HepG2 (cell line): ENCODE data around the gene HMBS. TPM values are rescaled to one million over a fixed set of nuclear protein-coding genes. Genes with fewer than 3 reads are reported as not detected.

Experiments used
- MNT ChIP-seq: fragments of 450-650 bp; IDR thresholded peaks from 2 replicates; pipeline ENCODE4 v1.6.1; 2016
- MTA1 ChIP-seq: sonication (generic); formaldehyde crosslinking; IDR thresholded peaks from 2 replicates; pipeline ENCODE4 v1.4.0; 2020; ENCODE audit warnings: missing genetic modification reagents, mild to moderate bottlenecking, borderline replicate concordance
- NR2C2 ChIP-seq: sonication (generic); formaldehyde crosslinking; IDR thresholded peaks from 2 replicates; pipeline ENCODE4 v1.4.0; 2020; ENCODE audit warnings: missing genetic modification reagents, mild to moderate bottlenecking, moderate library complexity, borderline replicate concordance
- POLR2AphosphoS5 ChIP-seq: IDR thresholded peaks from 2 replicates; pipeline ENCODE4 v1.6.1; 2012; ENCODE audit warnings: low read depth, low read length
- ZFP36L2 ChIP-seq: sonication (generic); formaldehyde crosslinking; IDR thresholded peaks from 2 replicates; pipeline ENCODE4 v1.4.0; 2020; ENCODE audit warnings: missing genetic modification reagents
- ZMAT3 ChIP-seq: sonication (generic); formaldehyde crosslinking; conservative IDR thresholded peaks from 2 replicates; pipeline ENCODE4 v1.7.0; 2021; ENCODE audit warnings: missing genetic modification reagents
- ZNF652 ChIP-seq: IDR thresholded peaks from 2 replicates; pipeline ENCODE4 v1.6.1; 2016; ENCODE audit warnings: low read depth, borderline replicate concordance
- ZNF691 ChIP-seq: sonication (generic); formaldehyde crosslinking; IDR thresholded peaks from 2 replicates; pipeline ENCODE4 v1.4.0; 2020; ENCODE audit warnings: missing genetic modification reagents, low read depth, mild to moderate bottlenecking, borderline replicate concordance
- polyA plus RNA-seq, 8 experiments: library from polyadenylated mRNA; depleted of rRNA in 3 of 8; stranded (reverse) in 7 of 8; unstranded in 1 of 8; fragments of >200 nt; fragmentation: Illumina TruSeq in 4 of 8; extraction: Trizol in 4 of 8; gene quantifications; 2 replicates each; pipeline versions ENCODE4 v1.2.1 to v1.2.3, GENCODE V29; 2011 to 2016; ENCODE audit warnings: low read depth in 4 of 8, missing spikeins in 1 of 8, mixed read lengths in 1 of 8; ENCODE audit not compliant: insufficient read depth in 1 of 8
- total RNA-seq, 5 experiments: library from RNA; depleted of rRNA; stranded (reverse); fragments of >200 nt; fragmentation: Illumina TruSeq; extraction: Trizol; gene quantifications; 2 replicates each; pipeline ENCODE4 v1.2.3, GENCODE V29; 2016; ENCODE audit warnings: low read depth in 1 of 5
- TF ChIP-seq, protein P1 (sequence below): sonication (generic); formaldehyde crosslinking; IDR thresholded peaks from 2 replicates; pipeline ENCODE4 v1.9.0; 2021; ENCODE audit warnings: mild to moderate bottlenecking, missing genetic modification reagents
- TF ChIP-seq, protein P2 (sequence below): sonication (generic); formaldehyde crosslinking; IDR thresholded peaks from 2 replicates; pipeline ENCODE4 v1.8.1; 2023; ENCODE audit warnings: mild to moderate bottlenecking, missing genetic modification reagents
- TF ChIP-seq, protein P3 (sequence below): sonication (generic); formaldehyde crosslinking; conservative IDR thresholded peaks from 2 replicates; pipeline ENCODE4 v1.4.0; 2020; ENCODE audit warnings: missing genetic modification reagents

HMBS gene
- total and polyA plus RNA-seq, 2 of the 13 experiments (the other 11 are each of a cell fraction or from before 2014, with no cell fraction given): 9.4 to 46.9 TPM

GRCh38 chr11:119100994-119101758 is 16.5 kb downstream of the HMBS start (continued):
- TF ChIP-seq, protein P1, sequence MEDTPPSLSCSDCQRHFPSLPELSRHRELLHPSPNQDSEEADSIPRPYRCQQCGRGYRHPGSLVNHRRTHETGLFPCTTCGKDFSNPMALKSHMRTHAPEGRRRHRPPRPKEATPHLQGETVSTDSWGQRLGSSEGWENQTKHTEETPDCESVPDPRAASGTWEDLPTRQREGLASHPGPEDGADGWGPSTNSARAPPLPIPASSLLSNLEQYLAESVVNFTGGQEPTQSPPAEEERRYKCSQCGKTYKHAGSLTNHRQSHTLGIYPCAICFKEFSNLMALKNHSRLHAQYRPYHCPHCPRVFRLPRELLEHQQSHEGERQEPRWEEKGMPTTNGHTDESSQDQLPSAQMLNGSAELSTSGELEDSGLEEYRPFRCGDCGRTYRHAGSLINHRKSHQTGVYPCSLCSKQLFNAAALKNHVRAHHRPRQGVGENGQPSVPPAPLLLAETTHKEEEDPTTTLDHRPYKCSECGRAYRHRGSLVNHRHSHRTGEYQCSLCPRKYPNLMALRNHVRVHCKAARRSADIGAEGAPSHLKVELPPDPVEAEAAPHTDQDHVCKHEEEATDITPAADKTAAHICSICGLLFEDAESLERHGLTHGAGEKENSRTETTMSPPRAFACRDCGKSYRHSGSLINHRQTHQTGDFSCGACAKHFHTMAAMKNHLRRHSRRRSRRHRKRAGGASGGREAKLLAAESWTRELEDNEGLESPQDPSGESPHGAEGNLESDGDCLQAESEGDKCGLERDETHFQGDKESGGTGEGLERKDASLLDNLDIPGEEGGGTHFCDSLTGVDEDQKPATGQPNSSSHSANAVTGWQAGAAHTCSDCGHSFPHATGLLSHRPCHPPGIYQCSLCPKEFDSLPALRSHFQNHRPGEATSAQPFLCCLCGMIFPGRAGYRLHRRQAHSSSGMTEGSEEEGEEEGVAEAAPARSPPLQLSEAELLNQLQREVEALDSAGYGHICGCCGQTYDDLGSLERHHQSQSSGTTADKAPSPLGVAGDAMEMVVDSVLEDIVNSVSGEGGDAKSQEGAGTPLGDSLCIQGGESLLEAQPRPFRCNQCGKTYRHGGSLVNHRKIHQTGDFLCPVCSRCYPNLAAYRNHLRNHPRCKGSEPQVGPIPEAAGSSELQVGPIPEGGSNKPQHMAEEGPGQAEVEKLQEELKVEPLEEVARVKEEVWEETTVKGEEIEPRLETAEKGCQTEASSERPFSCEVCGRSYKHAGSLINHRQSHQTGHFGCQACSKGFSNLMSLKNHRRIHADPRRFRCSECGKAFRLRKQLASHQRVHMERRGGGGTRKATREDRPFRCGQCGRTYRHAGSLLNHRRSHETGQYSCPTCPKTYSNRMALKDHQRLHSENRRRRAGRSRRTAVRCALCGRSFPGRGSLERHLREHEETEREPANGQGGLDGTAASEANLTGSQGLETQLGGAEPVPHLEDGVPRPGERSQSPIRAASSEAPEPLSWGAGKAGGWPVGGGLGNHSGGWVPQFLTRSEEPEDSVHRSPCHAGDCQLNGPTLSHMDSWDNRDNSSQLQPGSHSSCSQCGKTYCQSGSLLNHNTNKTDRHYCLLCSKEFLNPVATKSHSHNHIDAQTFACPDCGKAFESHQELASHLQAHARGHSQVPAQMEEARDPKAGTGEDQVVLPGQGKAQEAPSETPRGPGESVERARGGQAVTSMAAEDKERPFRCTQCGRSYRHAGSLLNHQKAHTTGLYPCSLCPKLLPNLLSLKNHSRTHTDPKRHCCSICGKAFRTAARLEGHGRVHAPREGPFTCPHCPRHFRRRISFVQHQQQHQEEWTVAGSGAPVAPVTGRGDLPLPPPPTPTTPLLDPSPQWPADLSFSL (CRISPR knock-in tag): no peak
- TF ChIP-seq ZMAT3 (CRISPR knock-in tag) (no peak), MTA1 (CRISPR knock-in tag) (peak; percentile 38; the same call in 1 of the 2 replicates), ZNF691 (CRISPR knock-in tag) (no peak; the same call in 1 of the 2 replicates), NR2C2 (CRISPR knock-in tag) (no peak), ZFP36L2 (CRISPR knock-in tag) (no peak), ZNF652 (CRISPR knock-in tag) (no peak), MNT (no peak), POLR2AphosphoS5 (peak; percentile 37; the same call in 1 of the 2 replicates)
- TF ChIP-seq, protein P2, sequence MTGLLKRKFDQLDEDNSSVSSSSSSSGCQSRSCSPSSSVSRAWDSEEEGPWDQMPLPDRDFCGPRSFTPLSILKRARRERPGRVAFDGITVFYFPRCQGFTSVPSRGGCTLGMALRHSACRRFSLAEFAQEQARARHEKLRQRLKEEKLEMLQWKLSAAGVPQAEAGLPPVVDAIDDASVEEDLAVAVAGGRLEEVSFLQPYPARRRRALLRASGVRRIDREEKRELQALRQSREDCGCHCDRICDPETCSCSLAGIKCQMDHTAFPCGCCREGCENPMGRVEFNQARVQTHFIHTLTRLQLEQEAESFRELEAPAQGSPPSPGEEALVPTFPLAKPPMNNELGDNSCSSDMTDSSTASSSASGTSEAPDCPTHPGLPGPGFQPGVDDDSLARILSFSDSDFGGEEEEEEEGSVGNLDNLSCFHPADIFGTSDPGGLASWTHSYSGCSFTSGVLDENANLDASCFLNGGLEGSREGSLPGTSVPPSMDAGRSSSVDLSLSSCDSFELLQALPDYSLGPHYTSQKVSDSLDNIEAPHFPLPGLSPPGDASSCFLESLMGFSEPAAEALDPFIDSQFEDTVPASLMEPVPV (CRISPR knock-in tag): 0 out of 2 replicates have a peak, but pooled peaks have one; percentile 2
- TF ChIP-seq, protein P3, sequence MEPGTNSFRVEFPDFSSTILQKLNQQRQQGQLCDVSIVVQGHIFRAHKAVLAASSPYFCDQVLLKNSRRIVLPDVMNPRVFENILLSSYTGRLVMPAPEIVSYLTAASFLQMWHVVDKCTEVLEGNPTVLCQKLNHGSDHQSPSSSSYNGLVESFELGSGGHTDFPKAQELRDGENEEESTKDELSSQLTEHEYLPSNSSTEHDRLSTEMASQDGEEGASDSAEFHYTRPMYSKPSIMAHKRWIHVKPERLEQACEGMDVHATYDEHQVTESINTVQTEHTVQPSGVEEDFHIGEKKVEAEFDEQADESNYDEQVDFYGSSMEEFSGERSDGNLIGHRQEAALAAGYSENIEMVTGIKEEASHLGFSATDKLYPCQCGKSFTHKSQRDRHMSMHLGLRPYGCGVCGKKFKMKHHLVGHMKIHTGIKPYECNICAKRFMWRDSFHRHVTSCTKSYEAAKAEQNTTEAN (CRISPR knock-in tag): no peak
